Nucleus accumbens (tissue), 56 donors: ENCODE measurements around the gene ARHGAP36.

Experiments
- DNase-seq, 56 donors: peaks; one replicate each; lab custom pipeline; 2025; lab: John Stamatoyannopoulos, UW

ARHGAP36 gene

GRCh38 chrX:131058136-131058868 is at the start of gene ARHGAP36:
Gene ARHGAP36 (plus strand): TSS chrX:131058346. CDS start chrX:131081666, 23,320 bp downstream.
- DNase-seq, result no peak

- no peak for DNase-seq
These were observed 48.0 kb upstream of the ARHGAP36 start for GRCh38 chrX:131010186-131010585.

GRCh38 chrX:131025336-131025735 is 32.8 kb upstream of the ARHGAP36 start:
- DNase-seq, result no peak

DNA sequence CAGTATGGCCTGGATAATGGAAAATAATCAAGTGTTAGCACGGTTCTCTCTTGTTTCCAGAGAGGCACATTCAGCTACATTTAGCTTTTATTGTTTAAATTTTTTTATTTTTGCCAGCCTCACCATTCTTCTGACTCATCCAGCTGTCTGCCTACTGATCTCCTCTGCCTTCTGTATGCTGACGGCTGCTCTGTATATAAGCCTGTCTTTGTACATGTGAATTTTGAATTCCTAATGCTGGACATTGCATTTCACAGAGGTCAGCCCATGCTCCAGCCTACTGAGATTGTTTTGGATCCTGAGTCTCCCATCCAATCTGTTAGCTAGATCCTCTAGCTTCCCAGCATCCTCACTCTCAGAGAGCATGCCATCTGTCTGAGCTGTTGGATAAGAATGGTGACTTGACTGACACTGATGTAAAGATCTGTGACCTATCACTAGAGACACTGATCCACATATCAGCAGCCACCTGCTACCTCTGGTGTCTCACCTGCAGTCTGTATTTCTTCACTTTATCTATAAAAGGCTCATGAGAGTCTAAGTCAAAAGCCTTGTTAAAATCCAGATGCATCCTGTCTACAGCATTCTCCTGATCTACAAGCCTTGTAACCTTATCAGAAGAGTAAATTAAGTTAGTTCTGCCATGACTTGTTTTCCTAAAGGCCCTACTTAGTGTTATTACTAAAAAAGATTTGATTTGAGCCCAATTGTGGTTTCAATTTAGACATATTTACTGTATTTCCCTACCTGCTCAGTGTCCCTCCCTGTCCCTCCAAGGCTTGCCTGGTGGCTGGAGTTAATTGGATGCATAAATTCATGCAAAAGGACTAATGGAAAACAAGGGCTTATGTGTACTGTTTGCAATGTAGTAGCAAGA is 25.6 kb upstream of the ARHGAP36 start:
- DNase-seq, result no peak

DNA sequence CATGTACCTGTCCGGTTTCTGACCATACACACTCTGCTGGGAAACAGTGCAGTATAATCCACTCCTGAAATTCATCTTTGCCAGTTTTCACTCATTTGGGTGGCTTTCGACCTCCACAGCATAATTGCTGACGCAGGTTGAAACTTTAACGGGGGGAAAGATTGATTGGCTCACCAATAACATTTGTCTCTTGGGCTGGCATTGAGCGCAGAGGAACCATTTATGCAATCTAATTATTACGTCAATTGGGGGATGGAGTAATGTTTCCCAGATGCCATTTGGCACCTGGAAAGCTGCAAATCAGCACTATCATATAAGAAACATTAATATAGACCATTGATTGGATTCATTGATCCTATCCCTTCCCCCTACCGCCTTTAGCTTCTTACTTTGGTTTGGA is 24.1 kb upstream of the ARHGAP36 start:
- no peak for DNase-seq

GRCh38 chrX:131040781-131041180 is 17.4 kb upstream of the ARHGAP36 start:
- DNase-seq, result no peak

DNA sequence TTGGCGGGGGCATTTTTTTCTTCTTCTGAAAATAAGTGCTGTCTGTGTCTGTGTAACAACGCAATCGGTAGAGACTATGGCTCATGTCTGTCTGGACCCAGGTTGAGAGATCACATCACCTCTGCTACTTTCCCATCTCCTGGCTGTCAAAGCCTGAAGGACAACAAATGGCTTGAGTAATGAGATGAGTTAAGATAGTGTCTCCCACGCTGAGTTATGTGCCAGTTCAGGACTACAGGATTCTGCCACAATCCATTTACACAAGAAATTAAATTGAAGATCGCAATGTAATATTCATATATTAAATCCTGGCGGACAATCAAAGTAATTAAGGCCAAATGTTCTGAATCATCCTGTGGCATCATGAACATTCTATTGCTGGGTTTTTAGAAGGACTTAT is 16.5 kb upstream of the ARHGAP36 start:
- DNase-seq, result no peak

GRCh38 chrX:131045726-131046125 is 12.4 kb upstream of the ARHGAP36 start:
- no peak for DNase-seq

DNA sequence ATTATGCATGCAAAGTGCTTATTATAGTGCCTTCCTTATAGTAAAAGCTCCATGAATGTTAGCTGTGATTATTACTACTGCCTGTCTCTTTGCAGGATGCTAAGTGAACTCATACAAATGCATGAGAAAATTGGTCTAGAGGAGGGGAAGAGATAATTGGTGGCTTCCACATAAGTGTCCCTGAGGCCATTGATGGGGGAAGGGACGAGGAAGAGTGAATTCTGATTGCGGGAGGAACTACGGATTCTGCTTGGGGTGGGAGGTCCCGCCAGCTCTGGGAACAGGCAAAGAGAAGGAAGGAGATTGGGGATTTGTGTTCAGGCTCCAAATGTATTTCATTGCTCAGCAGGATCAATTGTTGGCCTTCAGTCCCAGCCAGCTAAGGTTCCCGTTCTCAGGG is 11.6 kb upstream of the ARHGAP36 start:
- DNase-seq, result no peak

GRCh38 chrX:131047180-131047579 is 11.0 kb upstream of the ARHGAP36 start:
- no peak for DNase-seq

DNA sequence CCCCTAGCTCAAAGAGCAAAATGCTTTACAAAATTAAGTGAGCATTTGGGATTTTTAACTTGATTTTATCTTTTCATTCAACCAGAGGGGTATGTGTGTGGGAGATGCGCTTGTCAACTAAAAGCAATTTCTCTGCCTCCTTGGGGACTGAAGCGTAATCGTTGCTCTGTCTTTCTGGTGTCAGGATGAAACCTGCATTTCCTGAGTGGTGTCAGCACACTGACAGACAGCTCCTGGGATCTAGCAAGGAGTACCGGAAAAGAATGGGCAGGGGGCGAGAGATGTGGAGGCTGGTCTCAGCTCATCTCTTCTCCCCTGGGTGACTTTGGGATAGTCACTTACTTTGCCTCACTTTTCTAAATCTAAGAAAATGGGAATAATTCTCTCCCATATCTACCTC is 5.1 kb upstream of the ARHGAP36 start:
- DNase-seq, result no peak

GRCh38 chrX:131054906-131055305 is 3.2 kb upstream of the ARHGAP36 start:
- no peak for DNase-seq

- DNase-seq, result no peak
These were observed 440 bp upstream of the ARHGAP36 start for GRCh38 chrX:131057706-131058105.

DNA sequence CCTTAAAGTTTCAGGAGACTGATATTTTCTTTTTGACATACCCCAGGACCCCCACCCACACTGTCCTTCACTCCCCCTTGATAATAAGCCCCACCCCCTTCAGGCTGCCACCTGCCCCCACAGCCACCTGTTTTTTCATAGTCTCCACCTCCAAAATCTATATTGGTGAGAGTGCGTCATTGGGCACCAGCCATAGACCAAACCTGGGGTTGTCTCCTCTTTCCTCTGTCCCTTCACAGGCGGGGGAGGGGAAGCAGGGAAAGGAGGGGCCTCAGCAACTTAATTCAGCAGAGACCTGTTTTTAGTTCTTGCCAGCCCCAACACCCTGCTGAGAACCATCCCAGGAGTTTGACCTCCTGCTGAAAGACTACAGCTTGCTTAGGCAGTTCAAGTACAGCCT is 1.1 kb downstream of the ARHGAP36 start:
- no peak for DNase-seq

GRCh38 chrX:131060147-131060546 is 2.0 kb downstream of the ARHGAP36 start:
- no peak for DNase-seq

DNA sequence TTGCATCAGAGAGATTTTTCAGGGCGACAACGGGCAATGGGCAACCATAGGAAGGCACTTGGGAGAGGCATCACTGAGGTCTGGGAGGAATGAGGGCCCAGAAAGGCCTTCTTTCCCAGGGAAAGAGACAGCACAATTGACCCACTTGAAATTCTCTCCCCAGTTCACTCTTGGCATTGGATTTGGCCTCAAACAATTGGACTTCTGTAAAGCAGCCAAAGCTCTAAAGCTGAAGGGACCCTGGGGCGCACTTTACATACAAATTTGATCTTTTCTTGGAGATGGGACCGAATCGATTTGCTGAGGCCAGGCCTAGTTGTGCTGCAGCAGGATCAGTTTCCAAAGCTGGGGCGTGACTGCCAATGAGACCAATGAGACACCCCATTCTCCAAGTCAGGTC is 3.2 kb downstream of the ARHGAP36 start:
- peak in 11 of 56 donors; percentile 1 to 40 (median 16) for DNase-seq

- DNase-seq, result no peak
These were observed 5.5 kb downstream of the ARHGAP36 start for GRCh38 chrX:131063613-131064012.

GRCh38 chrX:131066237-131066636 is 8.1 kb downstream of the ARHGAP36 start:
- DNase-seq, result no peak

- DNase-seq, result no peak
These were observed 9.1 kb downstream of the ARHGAP36 start for GRCh38 chrX:131067216-131067615.

GRCh38 chrX:131067846-131068745 is 9.9 kb downstream of the ARHGAP36 start:
- no peak for DNase-seq
